SK-N-SH (cell line): Measurements from ENCODE around the gene OGG1.

Source experiments
- CHD2 ChIP-seq: fragments of 150-350 bp; IDR thresholded peaks from 2 replicates; pipeline ENCODE4 v1.6.1; 2018; ENCODE audit warnings: low read length; ENCODE audit not compliant: partially characterized antibody
- EZH2phosphoT487 ChIP-seq: fragments of 200-600 bp; sonication (generic); IDR thresholded peaks from 2 replicates; pipeline ENCODE4 v1.6.1; 2017; ENCODE audit warnings: low read depth, mixed run types, mild to moderate bottlenecking, antibody characterized with exemption, moderate library complexity, borderline replicate concordance
- GATA2 ChIP-seq: sonication (generic); formaldehyde crosslinking; IDR thresholded peaks from 2 replicates; pipeline ENCODE4 v1.5.0; 2020; ENCODE audit warnings: mild to moderate bottlenecking, missing genetic modification reagents
- JUND ChIP-seq: IDR thresholded peaks from 2 replicates; pipeline ENCODE4 v1.4.0; 2012
- POLR2AphosphoS5 ChIP-seq: IDR thresholded peaks from 2 replicates; pipeline ENCODE4 v1.6.1; 2012; ENCODE audit warnings: low read depth, low read length
- TAF1 ChIP-seq: IDR thresholded peaks from 2 replicates; pipeline ENCODE4 v1.6.1; 2012; ENCODE audit warnings: low read depth, mild to moderate bottlenecking, low read length, moderate library complexity, borderline replicate concordance
- YY1 ChIP-seq: IDR thresholded peaks from 2 replicates; pipeline ENCODE4 v1.4.0; 2012; ENCODE audit warnings: low read depth, mild to moderate bottlenecking
- TF ChIP-seq, protein P1 (sequence below): fragments of 200-600 bp; sonication (generic); IDR thresholded peaks from 2 replicates; pipeline ENCODE4 v1.6.1; 2017; ENCODE audit warnings: antibody characterized with exemption, mild to moderate bottlenecking, moderate library complexity
- TF ChIP-seq, protein P2 (sequence below): IDR thresholded peaks from 2 replicates; pipeline ENCODE4; 2012
- TF ChIP-seq, protein P3 (sequence below): fragments of 150-350 bp; IDR thresholded peaks from 2 replicates; pipeline ENCODE4 v1.6.1; 2017; ENCODE audit warnings: antibody characterized with exemption, low read length, low read depth, borderline replicate concordance

DNA sequence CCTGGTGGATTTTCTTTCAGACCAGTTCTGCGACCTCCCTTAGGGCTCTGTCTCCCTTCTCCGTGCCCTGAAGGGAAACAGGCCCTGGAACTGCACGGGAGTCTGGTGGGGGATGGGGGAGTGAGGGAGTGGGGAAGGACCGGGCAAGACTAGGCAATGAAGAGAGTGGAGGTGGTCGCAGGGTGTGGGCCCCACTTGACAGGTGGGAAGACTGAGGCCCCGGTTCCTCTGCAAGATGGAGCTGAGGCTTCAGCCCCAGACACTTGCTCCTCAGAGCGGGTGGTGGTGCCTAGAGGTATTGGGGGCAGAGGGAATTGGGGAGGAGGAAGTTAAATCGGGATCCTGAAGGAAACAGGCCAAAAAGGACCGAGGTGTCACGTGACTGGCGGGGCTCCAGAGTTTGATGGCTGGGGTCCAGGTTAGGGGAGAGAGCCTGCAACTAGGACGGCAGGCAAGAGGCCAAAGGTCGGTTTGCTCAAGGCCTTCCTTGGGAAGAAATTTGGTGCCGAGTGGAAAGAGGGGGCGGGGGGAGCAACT lies 20.6 kb downstream of the OGG1 start:
- TF ChIP-seq, protein P1, sequence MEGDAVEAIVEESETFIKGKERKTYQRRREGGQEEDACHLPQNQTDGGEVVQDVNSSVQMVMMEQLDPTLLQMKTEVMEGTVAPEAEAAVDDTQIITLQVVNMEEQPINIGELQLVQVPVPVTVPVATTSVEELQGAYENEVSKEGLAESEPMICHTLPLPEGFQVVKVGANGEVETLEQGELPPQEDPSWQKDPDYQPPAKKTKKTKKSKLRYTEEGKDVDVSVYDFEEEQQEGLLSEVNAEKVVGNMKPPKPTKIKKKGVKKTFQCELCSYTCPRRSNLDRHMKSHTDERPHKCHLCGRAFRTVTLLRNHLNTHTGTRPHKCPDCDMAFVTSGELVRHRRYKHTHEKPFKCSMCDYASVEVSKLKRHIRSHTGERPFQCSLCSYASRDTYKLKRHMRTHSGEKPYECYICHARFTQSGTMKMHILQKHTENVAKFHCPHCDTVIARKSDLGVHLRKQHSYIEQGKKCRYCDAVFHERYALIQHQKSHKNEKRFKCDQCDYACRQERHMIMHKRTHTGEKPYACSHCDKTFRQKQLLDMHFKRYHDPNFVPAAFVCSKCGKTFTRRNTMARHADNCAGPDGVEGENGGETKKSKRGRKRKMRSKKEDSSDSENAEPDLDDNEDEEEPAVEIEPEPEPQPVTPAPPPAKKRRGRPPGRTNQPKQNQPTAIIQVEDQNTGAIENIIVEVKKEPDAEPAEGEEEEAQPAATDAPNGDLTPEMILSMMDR = no peak
- TF ChIP-seq EZH2phosphoT487 = no peak
- TF ChIP-seq YY1 = no peak
- TF ChIP-seq, protein P2, sequence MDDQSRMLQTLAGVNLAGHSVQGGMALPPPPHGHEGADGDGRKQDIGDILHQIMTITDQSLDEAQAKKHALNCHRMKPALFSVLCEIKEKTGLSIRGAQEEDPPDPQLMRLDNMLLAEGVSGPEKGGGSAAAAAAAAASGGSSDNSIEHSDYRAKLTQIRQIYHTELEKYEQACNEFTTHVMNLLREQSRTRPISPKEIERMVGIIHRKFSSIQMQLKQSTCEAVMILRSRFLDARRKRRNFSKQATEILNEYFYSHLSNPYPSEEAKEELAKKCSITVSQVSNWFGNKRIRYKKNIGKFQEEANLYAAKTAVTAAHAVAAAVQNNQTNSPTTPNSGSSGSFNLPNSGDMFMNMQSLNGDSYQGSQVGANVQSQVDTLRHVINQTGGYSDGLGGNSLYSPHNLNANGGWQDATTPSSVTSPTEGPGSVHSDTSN = no peak
- no peak for TF ChIP-seq GATA2 (CRISPR knock-in tag)
- no peak for TF ChIP-seq JUND
- TF ChIP-seq POLR2AphosphoS5 = no peak
- no peak for TF ChIP-seq CHD2
- no peak for TF ChIP-seq TAF1
- TF ChIP-seq, protein P3, sequence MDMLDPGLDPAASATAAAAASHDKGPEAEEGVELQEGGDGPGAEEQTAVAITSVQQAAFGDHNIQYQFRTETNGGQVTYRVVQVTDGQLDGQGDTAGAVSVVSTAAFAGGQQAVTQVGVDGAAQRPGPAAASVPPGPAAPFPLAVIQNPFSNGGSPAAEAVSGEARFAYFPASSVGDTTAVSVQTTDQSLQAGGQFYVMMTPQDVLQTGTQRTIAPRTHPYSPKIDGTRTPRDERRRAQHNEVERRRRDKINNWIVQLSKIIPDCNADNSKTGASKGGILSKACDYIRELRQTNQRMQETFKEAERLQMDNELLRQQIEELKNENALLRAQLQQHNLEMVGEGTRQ = no peak
